GM12878 (cell line): ENCODE results near the gene CGGBP1. TPM values are rescaled to one million over a fixed set of nuclear protein-coding genes. Genes with fewer than 3 reads are reported as not detected.

Source experiments
- ATAC-seq: fragments of 200-7000 bp; cut with Tn5 transposase; 3 replicates; pipeline ENCODE4 v1.9.1; 2020; ENCODE audit warnings: mild to moderate bottlenecking, moderate library complexity
- BruUV-seq: library from RNA; stranded (reverse); fragments of 400-500 nt; replicated peaks from 2 replicates; lab custom pipeline; 2021; lab: Mats Ljungman, UMichigan
- CTCF ChIA-PET: fragments of 300-600 bp; sonication (Branson Sonifier 250); formaldehyde crosslinking; extraction: SDS; loops from one replicate; lab custom pipeline; 2021; ENCODE audit warnings: inconsistent platforms; lab: Yijun Ruan, JAX
- POLR2A ChIA-PET: fragments of 350-600 bp; formaldehyde crosslinking; extraction: SDS; loops from one replicate; lab custom pipeline; 2021; ENCODE audit warnings: inconsistent platforms; lab: Charles Lee
- RAD21 ChIA-PET: fragments of 300-600 bp; sonication (Branson Sonifier 250); formaldehyde crosslinking; loops from one replicate; lab custom pipeline; 2023; ENCODE audit warnings: antibody characterized with exemption; ENCODE audit not compliant: unreplicated experiment; lab: Charles Lee
- SMC1A ChIA-PET: fragments of 300-600 bp; sonication (Branson Sonifier 250); formaldehyde crosslinking; loops from one replicate; lab custom pipeline; 2023; ENCODE audit not compliant: unreplicated experiment, uncharacterized antibody; lab: Charles Lee
- DNase-seq: peaks from one replicate; pipeline ENCODE4 v3.0.0-alpha.2; 2011; ENCODE audit warnings: low read depth, low spot score
- FAIRE-seq: peaks from 3 replicates; lab custom pipeline; 2011; peaks lifted over from hg19 to GRCh38; lab: Jason Lieb, UNC
- H2AFZ ChIP-seq: 2 replicates; pipeline ENCODE4 v1.6.0; 2011; ENCODE audit warnings: low read depth, low read length, control low read depth; ENCODE audit not compliant: control insufficient read depth
- H3K27ac ChIP-seq: 2 replicates; pipeline ENCODE4 v1.5.1; 2011; ENCODE audit warnings: control low read depth; ENCODE audit not compliant: control insufficient read depth, insufficient read depth
- H3K27me3 ChIP-seq, 2 experiments: replicated peaks in 1 of 2; 2 replicates each; pipeline versions ENCODE4 v1.6.0 to v1.6.1; 2011; ENCODE audit warnings: low read length in 1 of 2; ENCODE audit not compliant: control insufficient read depth in 2 of 2, insufficient read depth in 2 of 2
- H3K36me3 ChIP-seq, 2 experiments: 2 replicates each; pipeline ENCODE4 v1.5.1; 2011; ENCODE audit warnings: low read length in 1 of 2; ENCODE audit not compliant: control insufficient read depth in 2 of 2, insufficient read depth in 2 of 2
- H3K4me1 ChIP-seq: 2 replicates; pipeline ENCODE4 v1.6.1; 2011; ENCODE audit warnings: mild to moderate bottlenecking, low read length, moderate library complexity, mixed read lengths; ENCODE audit not compliant: control insufficient read depth, insufficient read depth
- H3K4me2 ChIP-seq: 2 replicates; pipeline ENCODE4 v1.6.0; 2011; ENCODE audit warnings: control low read depth; ENCODE audit not compliant: control insufficient read depth, insufficient read depth
- H3K4me3 ChIP-seq: fragments of 200-600 bp; sonication (generic); 2 replicates; pipeline ENCODE4 v1.5.1; 2016
- H3K79me2 ChIP-seq: 2 replicates; pipeline ENCODE4 v1.6.0; 2011; ENCODE audit warnings: low read length; ENCODE audit not compliant: control insufficient read depth, insufficient read depth
- H3K9ac ChIP-seq: 2 replicates; pipeline ENCODE4 v1.8.0; 2011; ENCODE audit warnings: low read length, control low read depth, mixed read lengths; ENCODE audit not compliant: control insufficient read depth, insufficient read depth
- H3K9me3 ChIP-seq: replicated peaks from 3 replicates; pipeline ENCODE4 v1.5.1; 2011; ENCODE audit warnings: mild to moderate bottlenecking, low read length; ENCODE audit not compliant: control insufficient read depth, insufficient read depth
- H4K20me1 ChIP-seq: 2 replicates; pipeline ENCODE4 v1.6.0; 2011; ENCODE audit not compliant: control insufficient read depth, insufficient read depth
- CBX3 ChIP-seq: fragments of 200-600 bp; sonication (generic); IDR thresholded peaks from 2 replicates; pipeline ENCODE4 v1.6.1; 2016; ENCODE audit warnings: low read depth, borderline replicate concordance
- CBX5 ChIP-seq: sonication (generic); IDR thresholded peaks from 2 replicates; pipeline ENCODE4 v1.6.1; 2016; ENCODE audit warnings: low read depth, moderate library complexity, mild to moderate bottlenecking, inconsistent platforms
- CREB1 ChIP-seq: IDR thresholded peaks from 2 replicates; pipeline ENCODE4 v1.6.1; 2012; ENCODE audit warnings: low read depth, mild to moderate bottlenecking, inconsistent platforms
- CREM ChIP-seq: IDR thresholded peaks from 2 replicates; pipeline ENCODE4 v1.6.1; 2014; ENCODE audit warnings: antibody characterized with exemption, low read depth
- EZH2 ChIP-seq: IDR thresholded peaks from 2 replicates; pipeline ENCODE4 v1.6.1; 2012; ENCODE audit warnings: low read depth, mild to moderate bottlenecking, control low read depth, inconsistent platforms, low read length, borderline replicate concordance; ENCODE audit not compliant: control insufficient read depth
- FOXK2 ChIP-seq: fragments of 450-650 bp; IDR thresholded peaks from 2 replicates; pipeline ENCODE4 v1.6.1; 2017; ENCODE audit warnings: mild to moderate bottlenecking, moderate library complexity
- KLF5 ChIP-seq: fragments of 450-650 bp; IDR thresholded peaks from 2 replicates; pipeline ENCODE4 v1.6.1; 2014; ENCODE audit warnings: mild to moderate bottlenecking; ENCODE audit not compliant: partially characterized antibody
- LARP7 ChIP-seq: fragments of 450-650 bp; IDR thresholded peaks from 2 replicates; pipeline ENCODE4 v1.6.1; 2017; ENCODE audit warnings: mild to moderate bottlenecking
- NFIC ChIP-seq: IDR thresholded peaks from 2 replicates; pipeline ENCODE4 v1.6.1; 2012; ENCODE audit warnings: low read depth, mild to moderate bottlenecking, inconsistent platforms, low read length, moderate library complexity
- NFXL1 ChIP-seq: fragments of 450-650 bp; IDR thresholded peaks from 2 replicates; pipeline ENCODE4 v1.6.1; 2017; ENCODE audit warnings: antibody characterized with exemption, mild to moderate bottlenecking, borderline replicate concordance
- NFYB ChIP-seq: IDR thresholded peaks from 2 replicates; pipeline ENCODE4 v1.6.1; 2011; ENCODE audit warnings: low read depth, mild to moderate bottlenecking, low read length, improper control_type of control experiment, moderate library complexity; ENCODE audit not compliant: insufficient read depth
- PML ChIP-seq: IDR thresholded peaks from 2 replicates; pipeline ENCODE4 v1.6.1; 2012; ENCODE audit warnings: low read length, inconsistent platforms
- POLR2A ChIP-seq: IDR thresholded peaks from 2 replicates; pipeline ENCODE4 v1.6.1; 2011; ENCODE audit warnings: low read depth, mild to moderate bottlenecking, low read length
- RAD51 ChIP-seq: fragments of 450-650 bp; IDR thresholded peaks from 2 replicates; pipeline ENCODE4 v1.6.1; 2016; ENCODE audit warnings: moderate library complexity, mild to moderate bottlenecking, inconsistent platforms
- RBBP5 ChIP-seq: fragments of 200-600 bp; sonication (generic); conservative IDR thresholded peaks from 2 replicates; pipeline ENCODE4 v1.6.1; 2016
- RUNX3 ChIP-seq: IDR thresholded peaks from 2 replicates; pipeline ENCODE4 v1.6.1; 2012; ENCODE audit warnings: low read length, inconsistent platforms
- SREBF2 ChIP-seq: IDR thresholded peaks from 2 replicates; pipeline ENCODE4 v1.6.1; 2012; ENCODE audit warnings: mild to moderate bottlenecking, low read length
- STAT3 ChIP-seq: IDR thresholded peaks from 2 replicates; pipeline ENCODE4 v1.6.1; 2011; ENCODE audit warnings: low read depth, low read length, improper control_type of control experiment
- ZBED1 ChIP-seq: IDR thresholded peaks from 2 replicates; pipeline ENCODE4 v1.6.1; 2016; ENCODE audit warnings: borderline replicate concordance
- ZNF217 ChIP-seq: fragments of 450-650 bp; IDR thresholded peaks from 2 replicates; pipeline ENCODE4 v1.6.1; 2017; ENCODE audit warnings: antibody characterized with exemption, mild to moderate bottlenecking
- ZZZ3 ChIP-seq: IDR thresholded peaks from 2 replicates; pipeline ENCODE4 v1.6.1; 2011; ENCODE audit warnings: low read depth; ENCODE audit not compliant: control insufficient read depth, insufficient read length
- WGBS: methylation state at CpG from one replicate; pipeline ENCODE4 v1.1.6; 2016; ENCODE audit warnings: low lambda C conversion rate; ENCODE audit not compliant: insufficient replicate concordance, insufficient coverage; ENCODE audit errors: missing lambda C conversion rate; 5-methylcytosine and 5-hydroxymethylcytosine counted together
- in situ Hi-C: fragments of 300-500 bp; cut with MboI; formaldehyde crosslinking; loops from 9 replicates; pipeline ENCODE4 v1.14.3; 2018; ENCODE audit warnings: mixed read lengths
- intact Hi-C: fragments of 100-400 bp; cut with micrococcal nuclease; formaldehyde crosslinking; loops from one replicate; pipeline ENCODE4 v1.14.2; 2022; ENCODE audit not compliant: unreplicated experiment
- polyA plus RNA-seq, 11 experiments: library from polyadenylated mRNA; depleted of rRNA in 4 of 11; unstranded in 6 of 11; stranded (reverse) in 5 of 11; fragments of >200 nt; fragmentation: Nextera tagmentation in 4 of 11; fragmentation: Illumina TruSeq in 1 of 11; extraction: Ambion mirVana in 4 of 11; extraction: Trizol in 1 of 11; gene quantifications; 1 replicate in 1 of 11; 2 replicates in 10 of 11; pipeline versions ENCODE4 v1.2.1 to v1.2.3, GENCODE V29; 2011 to 2016; ENCODE audit warnings: inconsistent platforms in 2 of 11, missing spikeins in 2 of 11, low read depth in 1 of 11
- total RNA-seq, 4 experiments: library from RNA; depleted of rRNA in 3 of 4; stranded (reverse); fragments of >200 nt in 3 of 4; fragmentation: Illumina TruSeq in 1 of 4; extraction: Trizol in 1 of 4; gene quantifications; 2 replicates each; pipeline versions ENCODE4 v1.2.1 to v1.2.3, GENCODE V29; 2013 to 2021
- TF ChIP-seq, protein P1 (sequence below): fragments of 450-650 bp; IDR thresholded peaks from 2 replicates; pipeline ENCODE4 v1.6.1; 2016; ENCODE audit warnings: mild to moderate bottlenecking, moderate library complexity, borderline replicate concordance
- TF ChIP-seq, protein P2 (sequence below): fragments of 450-650 bp; IDR thresholded peaks from 2 replicates; pipeline ENCODE4 v1.6.1; 2017; ENCODE audit warnings: mild to moderate bottlenecking, low read depth, inconsistent platforms; ENCODE audit not compliant: poor library complexity, severe bottlenecking

The CGGBP1 gene
- total and polyA plus RNA-seq, 10 of the 15 experiments (the other 5 are each of a cell fraction or from before 2014, with no cell fraction given), result 27.8 to 75.8 (median 50.4) TPM

DNA sequence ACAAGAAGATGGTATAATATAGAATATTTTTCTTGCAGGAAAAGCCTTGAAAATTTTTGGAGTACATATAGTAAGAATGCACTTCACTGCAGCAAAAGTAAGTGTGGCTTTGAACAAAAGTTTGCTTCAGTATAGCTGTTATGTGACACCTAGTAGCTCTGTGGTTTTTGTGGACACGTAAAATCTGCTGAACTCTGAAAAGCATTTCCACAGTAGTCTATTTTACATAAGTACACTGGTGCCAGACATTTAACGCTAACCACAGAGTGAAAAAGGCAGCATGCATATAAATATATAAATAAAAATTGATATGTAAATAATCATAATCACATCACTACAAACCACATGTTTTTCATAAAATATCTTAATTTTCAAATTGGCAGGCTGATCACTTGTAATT is 39.8 kb downstream of the CGGBP1 start:
- Histone ChIP-seq H3K4me2 (no peak overlapping the region), H4K20me1 (no peaks in the 10 kb centered on the region), H3K27ac (no peak overlapping the region), H3K79me2 (no peaks in the 10 kb centered on the region), H3K9me3 (no peaks in the 10 kb centered on the region; the same call in 2 of the 3 replicates), H3K4me1 (no peaks in the 10 kb centered on the region), H2AFZ (no peak overlapping the region), H3K9ac (no peak overlapping the region), H3K27me3 (no peaks in the 10 kb centered on the region), H3K4me3 (no peak overlapping the region), H3K36me3 (no peaks in the 10 kb centered on the region)
- ChIA-PET CTCF (interaction anchor here (1.1 to 2.3 kb wide), 7 partner anchors 12 to 733 kb away, joined by 3 to 8 read pairs (median 3); no protein-coding TSS in a partner anchor), POLR2A (no interaction called here), SMC1A (interaction anchor here (0.8 to 1.4 kb wide), 4 partner anchors 13 to 76 kb away, joined by 3 to 5 read pairs (median 4); no protein-coding TSS in a partner anchor), RAD21 (interaction anchor here (1.0 kb wide), 1 partner anchor 94 kb away, joined by 4 read pairs; no protein-coding TSS in a partner anchor)
- no peak for DNase-seq
- intact Hi-C loops (no loop called here), in situ Hi-C loops (no loop called here)
- BruUV-seq, result no TSS peak
- FAIRE-seq, result no peak
- peak; percentile 85 for ATAC-seq
- WGBS, result 0% methylated on average over 2 of the region's 2 CpGs
- no peak for TF ChIP-seq NFYB
- no peak for TF ChIP-seq STAT3
- TF ChIP-seq KLF5, result no peak
- TF ChIP-seq LARP7, result no peak
- TF ChIP-seq ZNF217, result no peak
- TF ChIP-seq ZBED1, result no peak
- no peak for TF ChIP-seq PML
- TF ChIP-seq POLR2A, result no peak
- TF ChIP-seq, protein P1, sequence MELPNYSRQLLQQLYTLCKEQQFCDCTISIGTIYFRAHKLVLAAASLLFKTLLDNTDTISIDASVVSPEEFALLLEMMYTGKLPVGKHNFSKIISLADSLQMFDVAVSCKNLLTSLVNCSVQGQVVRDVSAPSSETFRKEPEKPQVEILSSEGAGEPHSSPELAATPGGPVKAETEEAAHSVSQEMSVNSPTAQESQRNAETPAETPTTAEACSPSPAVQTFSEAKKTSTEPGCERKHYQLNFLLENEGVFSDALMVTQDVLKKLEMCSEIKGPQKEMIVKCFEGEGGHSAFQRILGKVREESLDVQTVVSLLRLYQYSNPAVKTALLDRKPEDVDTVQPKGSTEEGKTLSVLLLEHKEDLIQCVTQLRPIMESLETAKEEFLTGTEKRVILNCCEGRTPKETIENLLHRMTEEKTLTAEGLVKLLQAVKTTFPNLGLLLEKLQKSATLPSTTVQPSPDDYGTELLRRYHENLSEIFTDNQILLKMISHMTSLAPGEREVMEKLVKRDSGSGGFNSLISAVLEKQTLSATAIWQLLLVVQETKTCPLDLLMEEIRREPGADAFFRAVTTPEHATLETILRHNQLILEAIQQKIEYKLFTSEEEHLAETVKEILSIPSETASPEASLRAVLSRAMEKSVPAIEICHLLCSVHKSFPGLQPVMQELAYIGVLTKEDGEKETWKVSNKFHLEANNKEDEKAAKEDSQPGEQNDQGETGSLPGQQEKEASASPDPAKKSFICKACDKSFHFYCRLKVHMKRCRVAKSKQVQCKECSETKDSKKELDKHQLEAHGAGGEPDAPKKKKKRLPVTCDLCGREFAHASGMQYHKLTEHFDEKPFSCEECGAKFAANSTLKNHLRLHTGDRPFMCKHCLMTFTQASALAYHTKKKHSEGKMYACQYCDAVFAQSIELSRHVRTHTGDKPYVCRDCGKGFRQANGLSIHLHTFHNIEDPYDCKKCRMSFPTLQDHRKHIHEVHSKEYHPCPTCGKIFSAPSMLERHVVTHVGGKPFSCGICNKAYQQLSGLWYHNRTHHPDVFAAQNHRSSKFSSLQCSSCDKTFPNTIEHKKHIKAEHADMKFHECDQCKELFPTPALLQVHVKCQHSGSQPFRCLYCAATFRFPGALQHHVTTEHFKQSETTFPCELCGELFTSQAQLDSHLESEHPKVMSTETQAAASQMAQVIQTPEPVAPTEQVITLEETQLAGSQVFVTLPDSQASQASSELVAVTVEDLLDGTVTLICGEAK, result no peak
- no peak for TF ChIP-seq FOXK2
- no peak for TF ChIP-seq CBX5
- TF ChIP-seq NFXL1, result no peak
- no peak for TF ChIP-seq ZZZ3
- TF ChIP-seq CREM, result no peak
- TF ChIP-seq CBX3, result no peak
- no peak for TF ChIP-seq CREB1
- peak; percentile 65 for TF ChIP-seq RUNX3
- no peak for TF ChIP-seq NFIC
- no peak for TF ChIP-seq RBBP5
- no peak for TF ChIP-seq EZH2
- no peak for TF ChIP-seq RAD51
- TF ChIP-seq, protein P2, sequence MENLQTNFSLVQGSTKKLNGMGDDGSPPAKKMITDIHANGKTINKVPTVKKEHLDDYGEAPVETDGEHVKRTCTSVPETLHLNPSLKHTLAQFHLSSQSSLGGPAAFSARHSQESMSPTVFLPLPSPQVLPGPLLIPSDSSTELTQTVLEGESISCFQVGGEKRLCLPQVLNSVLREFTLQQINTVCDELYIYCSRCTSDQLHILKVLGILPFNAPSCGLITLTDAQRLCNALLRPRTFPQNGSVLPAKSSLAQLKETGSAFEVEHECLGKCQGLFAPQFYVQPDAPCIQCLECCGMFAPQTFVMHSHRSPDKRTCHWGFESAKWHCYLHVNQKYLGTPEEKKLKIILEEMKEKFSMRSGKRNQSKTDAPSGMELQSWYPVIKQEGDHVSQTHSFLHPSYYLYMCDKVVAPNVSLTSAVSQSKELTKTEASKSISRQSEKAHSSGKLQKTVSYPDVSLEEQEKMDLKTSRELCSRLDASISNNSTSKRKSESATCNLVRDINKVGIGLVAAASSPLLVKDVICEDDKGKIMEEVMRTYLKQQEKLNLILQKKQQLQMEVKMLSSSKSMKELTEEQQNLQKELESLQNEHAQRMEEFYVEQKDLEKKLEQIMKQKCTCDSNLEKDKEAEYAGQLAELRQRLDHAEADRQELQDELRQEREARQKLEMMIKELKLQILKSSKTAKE, result peak; percentile 63
- no peak for TF ChIP-seq SREBF2
